ENCODE results near the gene CUX1. TPM values are rescaled to one million over a fixed set of nuclear protein-coding genes. Genes with fewer than 3 reads are reported as not detected.

Gene CUX1
- total RNA-seq, 1 experiment from 2014 or later: 47.6 TPM

GRCh38 chr7:102149416-102149815 is 332.0 kb downstream of the CUX1 start:
- Mint-ChIP-seq H3K4me3 (ENCODE audit: unreplicated experiment) (no peak overlapping the region), H3K4me1 (ENCODE audit: insufficient read depth, unreplicated experiment) (peaks cover 24% of the 10 kb centered on the region), H3K36me3 (ENCODE audit: insufficient read depth, unreplicated experiment) (peaks cover 16% of the 10 kb centered on the region), H3K27ac (ENCODE audit: low read depth, unreplicated experiment) (no peak overlapping the region), H3K9me3 (ENCODE audit: unreplicated experiment) (no peaks in the 10 kb centered on the region), H3K27me3 (ENCODE audit: insufficient read depth, unreplicated experiment) (no peaks in the 10 kb centered on the region)
- ChIA-PET CTCF (no interaction called here), POLR2A (interaction anchor here (1.2 to 2.1 kb wide), 2 partner anchors 10 to 173 kb away, joined by 3 to 6 read pairs; no protein-coding TSS in a partner anchor)
- TF ChIP-seq CTCF (IDR thresholded peaks at IDR 0.05; ENCODE audit: unreplicated experiment): no peak
- BruUV-seq (replicated peaks): no TSS peak
- DNase-seq (ENCODE audit: unreplicated experiment): no peak
- intact Hi-C loops (cut with micrococcal nuclease): no loop called here

GRCh38 chr7:102150266-102150665 is 332.8 kb downstream of the CUX1 start:
- Mint-ChIP-seq H3K4me1 (ENCODE audit: insufficient read depth, unreplicated experiment) (peaks cover 24% of the 10 kb centered on the region), H3K27ac (ENCODE audit: low read depth, unreplicated experiment) (peak overlapping the region; percentile 88), H3K36me3 (ENCODE audit: insufficient read depth, unreplicated experiment) (peaks cover 14% of the 10 kb centered on the region), H3K27me3 (ENCODE audit: insufficient read depth, unreplicated experiment) (no peaks in the 10 kb centered on the region), H3K4me3 (ENCODE audit: unreplicated experiment) (no peak overlapping the region), H3K9me3 (ENCODE audit: unreplicated experiment) (no peaks in the 10 kb centered on the region)
- intact Hi-C loops (cut with micrococcal nuclease): no loop called here
- BruUV-seq (replicated peaks): no TSS peak
- no peak for DNase-seq (ENCODE audit: unreplicated experiment)
- no peak for TF ChIP-seq CTCF (IDR thresholded peaks at IDR 0.05; ENCODE audit: unreplicated experiment)
- ChIA-PET CTCF (interaction anchor here (0.5 to 0.7 kb wide), 2 partner anchors 122 to 301 kb away, joined by 3 read pairs; no protein-coding TSS in a partner anchor), POLR2A (interaction anchor here (1.2 to 2.1 kb wide), 2 partner anchors 11 to 174 kb away, joined by 3 to 6 read pairs; no protein-coding TSS in a partner anchor)

DNA sequence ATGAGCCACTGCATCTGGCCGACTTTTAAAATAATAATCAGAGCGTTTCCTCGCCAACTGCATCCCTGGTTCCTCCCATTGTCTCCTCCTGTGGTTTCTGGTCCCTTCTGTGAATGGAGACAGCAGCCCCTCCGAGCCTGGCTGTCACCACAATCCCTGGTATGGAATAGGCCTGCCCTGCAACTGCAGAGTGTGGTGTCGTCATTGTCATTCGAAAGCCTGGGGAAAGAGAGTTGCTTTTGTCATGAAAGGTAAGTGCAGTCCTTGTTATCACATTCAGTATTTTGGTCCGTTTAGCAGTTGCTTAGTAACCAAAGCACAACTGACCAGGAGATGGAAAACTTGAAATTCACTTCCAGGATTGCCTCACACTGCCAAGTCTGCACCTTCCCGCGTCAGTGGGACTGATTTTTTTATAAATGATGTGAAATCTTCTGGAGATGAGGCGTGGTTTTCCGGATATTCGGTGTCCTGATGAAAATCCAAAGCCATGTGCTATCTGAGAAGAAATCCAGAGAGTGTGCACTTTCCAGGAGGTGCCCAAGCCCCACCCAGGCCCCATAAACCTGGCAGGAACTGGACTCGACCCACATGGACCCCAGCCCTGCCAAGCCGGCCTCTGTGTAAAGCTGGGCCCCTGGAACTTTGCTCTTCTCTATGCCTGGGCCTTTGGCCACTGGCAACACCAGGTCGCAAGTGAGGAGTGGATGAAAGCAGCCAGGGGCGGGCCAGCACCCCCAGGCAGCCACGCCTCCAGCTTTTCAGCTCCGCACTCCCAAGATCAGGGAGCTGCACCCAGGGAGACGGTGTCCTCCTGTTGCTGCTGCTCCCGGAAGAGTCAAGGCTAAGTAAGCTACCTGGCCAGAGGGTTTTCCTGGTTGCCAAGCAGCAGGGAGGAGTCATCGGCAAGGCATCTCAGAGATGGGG is 335.5 kb downstream of the CUX1 start:
- H3K36me3 Mint-ChIP-seq (ENCODE audit: insufficient read depth, unreplicated experiment): peaks cover 14% of the 10 kb centered on the region
- H3K4me1 Mint-ChIP-seq (ENCODE audit: insufficient read depth, unreplicated experiment): peaks cover 24% of the 10 kb centered on the region
- no peaks in the 10 kb centered on the region for H3K27me3 Mint-ChIP-seq (ENCODE audit: insufficient read depth, unreplicated experiment)
- BruUV-seq (replicated peaks): TSS peak; percentile 92
- H3K9me3 Mint-ChIP-seq (ENCODE audit: unreplicated experiment): no peaks in the 10 kb centered on the region
- POLR2A ChIA-PET: interaction anchor here (0.6 to 1.1 kb wide), 6 partner anchors 89 to 349 kb away, joined by 3 to 4 read pairs (median 3); partner anchors contain the start of gene CUX1
- intact Hi-C loops (cut with micrococcal nuclease): no loop called here
- peak; percentile 89 for DNase-seq (ENCODE audit: unreplicated experiment)
- CTCF ChIA-PET: interaction anchor here (0.6 to 1.4 kb wide), 4 partner anchors 127 to 297 kb away, joined by 3 to 7 read pairs (median 4); no protein-coding TSS in a partner anchor
- peak overlapping the region; percentile 96 for H3K27ac Mint-ChIP-seq (ENCODE audit: low read depth, unreplicated experiment)
- TF ChIP-seq CTCF (IDR thresholded peaks at IDR 0.05; ENCODE audit: unreplicated experiment): no peak
- peak overlapping the region; percentile 52 for H3K4me3 Mint-ChIP-seq (ENCODE audit: unreplicated experiment)

GRCh38 chr7:102153599-102153946 is 336.1 kb downstream of the CUX1 start:
- Mint-ChIP-seq H3K36me3 (ENCODE audit: insufficient read depth, unreplicated experiment) (peaks cover 14% of the 10 kb centered on the region), H3K27ac (ENCODE audit: low read depth, unreplicated experiment) (peak overlapping the region; percentile 96), H3K9me3 (ENCODE audit: unreplicated experiment) (no peaks in the 10 kb centered on the region), H3K27me3 (ENCODE audit: insufficient read depth, unreplicated experiment) (no peaks in the 10 kb centered on the region), H3K4me3 (ENCODE audit: unreplicated experiment) (no peak overlapping the region), H3K4me1 (ENCODE audit: insufficient read depth, unreplicated experiment) (peaks cover 24% of the 10 kb centered on the region)
- ChIA-PET CTCF (interaction anchor here (0.6 to 1.4 kb wide), 3 partner anchors 127 to 297 kb away, joined by 3 to 4 read pairs (median 3); no protein-coding TSS in a partner anchor), POLR2A (interaction anchor here (0.6 to 1.1 kb wide), 4 partner anchors 89 to 336 kb away, joined by 3 to 4 read pairs (median 4); partner anchors contain the start of gene CUX1)
- intact Hi-C loops (cut with micrococcal nuclease): no loop called here
- no peak for DNase-seq (ENCODE audit: unreplicated experiment)
- no peak for TF ChIP-seq CTCF (IDR thresholded peaks at IDR 0.05; ENCODE audit: unreplicated experiment)
- TSS peak; percentile 31 for BruUV-seq (replicated peaks)
